K562 (cell line): ENCODE measurements around the gene MICAL2. TPM values are rescaled to one million over a fixed set of nuclear protein-coding genes. Genes with fewer than 3 reads are reported as not detected.

Experiments
- ATAC-seq: fragments of 200-7000 bp; cut with Tn5 transposase; 3 replicates; pipeline ENCODE4 v1.9.1; 2020; ENCODE audit warnings: moderate library complexity
- BruUV-seq: library from RNA; stranded (reverse); fragments of 400-500 nt; replicated peaks from 2 replicates; lab custom pipeline; 2021; lab: Mats Ljungman, UMichigan
- CTCF ChIA-PET: fragments of 300-600 bp; formaldehyde crosslinking; extraction: SDS; loops from one replicate; lab custom pipeline; 2021; ENCODE audit warnings: low intra/inter-chr PET ratio; lab: Yijun Ruan, JAX
- POLR2A ChIA-PET: fragments of 300-600, 350-650 bp; sonication (Branson Sonifier 250); formaldehyde crosslinking; extraction: SDS; loops from one replicate; lab custom pipeline; 2021; ENCODE audit warnings: antibody characterized with exemption, inconsistent platforms; lab: Yijun Ruan, JAX
- DNase-seq, 4 experiments: peaks; one replicate each; pipeline versions ENCODE4 v3.0.0 to v3.0.0-alpha.2; 2011 to 2018; ENCODE audit warnings: low spot score in 3 of 4, mixed read lengths in 3 of 4; ENCODE audit errors: extremely low read depth in 1 of 4
- FAIRE-seq: peaks from 2 replicates; lab custom pipeline; 2011; peaks lifted over from hg19 to GRCh38; lab: Jason Lieb, UNC
- H2AFZ ChIP-seq: 2 replicates; pipeline ENCODE4 v1.6.0; 2011; ENCODE audit warnings: low read depth, low read length, control low read depth, inconsistent platforms
- H3K27ac ChIP-seq: fragments of 200-600 bp; 3 replicates; pipeline ENCODE4 v1.8.0; 2011; ENCODE audit warnings: low read depth, mild to moderate bottlenecking, control low read depth, inconsistent platforms, low read length, moderate library complexity, mixed read lengths; ENCODE audit errors: extremely low read depth
- H3K27me3 ChIP-seq, 2 experiments: fragments of 300-600 bp in 1 of 2; 2 replicates in 1 of 2; 3 replicates in 1 of 2; pipeline versions ENCODE4 v1.6.0 to v1.8.0; 2011; ENCODE audit warnings: inconsistent platforms in 2 of 2, low read length in 2 of 2, mild to moderate bottlenecking in 1 of 2, mixed read lengths in 1 of 2, moderate library complexity in 1 of 2; ENCODE audit not compliant: control insufficient read depth in 2 of 2, insufficient read depth in 2 of 2
- H3K36me3 ChIP-seq: fragments of 300-600 bp; 3 replicates; pipeline ENCODE4 v1.8.0; 2011; ENCODE audit warnings: mild to moderate bottlenecking, low read length, inconsistent platforms; ENCODE audit not compliant: control insufficient read depth, insufficient read depth
- H3K4me1 ChIP-seq, 2 experiments: fragments of 200-600 bp in 1 of 2; replicated peaks in 1 of 2; 2 replicates in 1 of 2; 3 replicates in 1 of 2; pipeline versions ENCODE4 v1.5.1 to v1.8.0; 2011; ENCODE audit warnings: inconsistent platforms in 2 of 2, low read length in 2 of 2, mild to moderate bottlenecking in 1 of 2, mixed read lengths in 1 of 2, moderate library complexity in 1 of 2; ENCODE audit not compliant: control insufficient read depth in 2 of 2, insufficient read depth in 2 of 2
- H3K4me2 ChIP-seq: 2 replicates; pipeline ENCODE4 v1.6.1; 2011; ENCODE audit warnings: low read length, control low read depth, inconsistent platforms, mixed read lengths; ENCODE audit not compliant: insufficient read depth
- H3K4me3 ChIP-seq: fragments of 200-600 bp; sonication (generic), shearing (Covaris generic); 2 replicates; pipeline ENCODE4 v1.5.1; 2016; ENCODE audit warnings: control low read depth, inconsistent platforms
- H3K79me2 ChIP-seq: fragments of 200-600 bp; 3 replicates; pipeline ENCODE4 v1.8.0; 2011; ENCODE audit warnings: low read length, inconsistent platforms; ENCODE audit not compliant: control insufficient read depth, insufficient read depth
- H3K9ac ChIP-seq, 2 experiments: 2 replicates each; pipeline versions ENCODE4 v1.6.0 to v1.6.1; 2011; ENCODE audit warnings: low read depth in 2 of 2, low read length in 2 of 2, control low read depth in 1 of 2, inconsistent platforms in 1 of 2, mild to moderate bottlenecking in 1 of 2, mixed read lengths in 1 of 2; ENCODE audit not compliant: insufficient read depth in 1 of 2
- H3K9me1 ChIP-seq: one replicate; pipeline ENCODE4 v1.6.0; 2011; ENCODE audit warnings: inconsistent platforms, mild to moderate bottlenecking, low read length, moderate library complexity; ENCODE audit not compliant: control insufficient read depth, insufficient read depth
- H3K9me3 ChIP-seq: replicated peaks from 2 replicates; pipeline ENCODE4 v1.5.1; 2011; ENCODE audit warnings: low read depth, low read length, inconsistent platforms; ENCODE audit not compliant: control insufficient read depth, insufficient read depth
- H4K20me1 ChIP-seq: replicated peaks from 2 replicates; pipeline ENCODE4 v1.6.1; 2011; ENCODE audit warnings: low read length, inconsistent platforms, mixed read lengths; ENCODE audit not compliant: control insufficient read depth, insufficient read depth
- ADNP ChIP-seq: fragments of 200-800 bp; sonication (Bioruptor generic); IDR thresholded peaks from 2 replicates; pipeline ENCODE4 v1.6.1; 2016; ENCODE audit warnings: missing genetic modification characterization, missing compliant biosample characterization
- BRF1 ChIP-seq: IDR thresholded peaks from 3 replicates; pipeline ENCODE4 v1.6.1; 2011; ENCODE audit warnings: borderline replicate concordance, mild to moderate bottlenecking; ENCODE audit not compliant: insufficient read length; ENCODE audit errors: extremely low read depth
- CBX2 ChIP-seq: fragments of 200-600 bp; sonication (generic); IDR thresholded peaks from one replicate; pipeline ENCODE4 v1.6.1; 2012; ENCODE audit warnings: mild to moderate bottlenecking, low read length, inconsistent platforms; ENCODE audit not compliant: insufficient read depth, poor library complexity, severe bottlenecking
- HDAC2 ChIP-seq: fragments of 450-650 bp; IDR thresholded peaks from 2 replicates; pipeline ENCODE4 v1.6.1; 2016; ENCODE audit warnings: mild to moderate bottlenecking
- HDAC6 ChIP-seq: IDR thresholded peaks from 2 replicates; pipeline ENCODE4 v1.6.1; 2012; ENCODE audit warnings: low read depth, mild to moderate bottlenecking, control low read depth, inconsistent platforms, low read length, moderate library complexity
- HMGN3 ChIP-seq: IDR thresholded peaks from 2 replicates; pipeline ENCODE4 v1.6.1; 2011; ENCODE audit warnings: borderline replicate concordance, low read depth, mild to moderate bottlenecking, mixed read lengths, low read length; ENCODE audit not compliant: insufficient read length; ENCODE audit errors: extremely low read depth
- MIER1 ChIP-seq: fragments of 450-650 bp; IDR thresholded peaks from 2 replicates; pipeline ENCODE4 v1.6.1; 2016; ENCODE audit warnings: antibody characterized with exemption, mild to moderate bottlenecking, low read depth
- NR2C2 ChIP-seq, 2 experiments: fragments of 200-800 bp in 1 of 2; sonication (Bioruptor generic) in 1 of 2; sonication (generic) in 1 of 2; formaldehyde crosslinking in 1 of 2; IDR thresholded peaks; 2 replicates each; pipeline versions ENCODE4 v1.6.1 to v1.8.0; 2016 to 2022; ENCODE audit warnings: mild to moderate bottlenecking in 1 of 2, missing compliant biosample characterization in 1 of 2, missing genetic modification characterization in 1 of 2, missing genetic modification reagents in 1 of 2
- POLR2B ChIP-seq: fragments of 450-650 bp; IDR thresholded peaks from 2 replicates; pipeline ENCODE4 v1.6.1; 2018; ENCODE audit warnings: low read depth; ENCODE audit not compliant: partially characterized antibody
- TARDBP ChIP-seq: fragments of 450-650 bp; IDR thresholded peaks from 2 replicates; pipeline ENCODE4 v1.6.1; 2016
- ZNF668 ChIP-seq: fragments of 250-450 bp; sonication (Bioruptor Pico); IDR thresholded peaks from 2 replicates; pipeline ENCODE4 v1.8.0; 2022; ENCODE audit warnings: mild to moderate bottlenecking, inconsistent platforms
- WGBS: fragments of 100-300 bp; shearing (Covaris generic); methylation state at CpG from one replicate; pipeline ENCODE4 v1.1.6; 2016; ENCODE audit warnings: low coverage, mixed read lengths; ENCODE audit not compliant: insufficient coverage; ENCODE audit errors: missing lambda C conversion rate; 5-methylcytosine and 5-hydroxymethylcytosine counted together
- in situ Hi-C: fragments of 300-500 bp; cut with MboI; formaldehyde crosslinking; loops from 4 replicates; pipeline ENCODE4 v1.15.0; 2018; ENCODE audit warnings: inconsistent platforms, mixed read lengths
- intact Hi-C: fragments of 100-400 bp; cut with micrococcal nuclease; formaldehyde crosslinking; loops from 2 replicates; pipeline ENCODE4 v1.14.2; 2022
- polyA plus RNA-seq, 8 experiments: library from polyadenylated mRNA; depleted of rRNA in 4 of 8; stranded (reverse) in 5 of 8; unstranded in 3 of 8; fragments of >200 nt; fragmentation: Nextera tagmentation in 2 of 8; fragmentation: Illumina TruSeq in 1 of 8; extraction: Ambion mirVana in 2 of 8; extraction: Trizol in 1 of 8; gene quantifications; 2 replicates each; pipeline versions ENCODE4 v1.2.1 to v1.2.3, GENCODE V29; 2011 to 2014; ENCODE audit warnings: inconsistent platforms in 1 of 8, missing spikeins in 1 of 8
- total RNA-seq, 7 experiments: library from RNA; depleted of rRNA in 6 of 7; stranded (reverse); fragments of >200 nt in 6 of 7; fragmentation: Illumina TruSeq in 2 of 7; extraction: Trizol in 2 of 7; gene quantifications; 2 replicates each; pipeline versions ENCODE4 v1.2.1 to v1.2.3, GENCODE V29; 2011 to 2021; ENCODE audit warnings: low replicate concordance in 1 of 7

Gene MICAL2
- total and polyA plus RNA-seq, 9 of the 15 experiments (the other 6 are each of a cell fraction or from before 2014, with no cell fraction given): 4.7 to 64.2 (median 33.6) TPM

DNA sequence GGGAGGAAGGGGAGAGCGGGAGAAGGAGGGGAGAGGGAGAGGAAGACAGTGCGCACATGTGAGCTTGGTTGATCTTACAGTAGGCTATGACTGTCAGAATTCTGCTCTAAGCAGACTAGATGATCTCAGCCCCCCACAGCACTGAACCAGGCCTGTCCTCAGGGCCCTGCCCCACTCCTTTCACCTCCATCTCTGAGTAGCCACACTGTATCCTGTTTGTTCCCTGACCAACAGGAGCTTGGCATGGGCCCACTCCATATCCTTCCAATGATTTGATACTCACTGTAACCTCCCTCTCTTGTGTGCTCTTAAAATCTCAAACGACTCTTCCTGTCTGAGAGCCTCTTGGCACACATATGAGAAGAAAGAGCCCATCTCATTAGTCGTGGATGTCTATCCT lies 180.9 kb downstream of the MICAL2 start:
- FAIRE-seq: no peak
- Histone ChIP-seq H3K36me3 (no peaks in the 10 kb centered on the region), H3K4me1 (peaks cover 13 to 17% of the 10 kb centered on the region in 2 experiments; a peak in 4 of 5 replicates), H3K9me1 (no peaks in the 10 kb centered on the region), H3K4me2 (no peak overlapping the region), H3K9me3 (no peaks in the 10 kb centered on the region), H3K27ac (no peak overlapping the region), H3K4me3 (no peak overlapping the region), H4K20me1 (no peaks in the 10 kb centered on the region), H3K27me3 (no peaks in the 10 kb centered on the region), H3K9ac (no peak overlapping the region), H3K79me2 (no peaks in the 10 kb centered on the region)
- ATAC-seq: no peak
- WGBS: 43% methylated on average over 4 of the region's 4 CpGs
- POLR2A ChIA-PET: interaction anchor here (1.1 kb wide), 1 partner anchor 11 kb away, joined by 3 read pairs; no protein-coding TSS in a partner anchor
- in situ Hi-C loops: no loop called here
- DNase-seq: no peak
- BruUV-seq: no TSS peak
- TF ChIP-seq NR2C2 (CRISPR knock-in tag; IDR thresholded peaks at IDR 0.05) (no peak), NR2C2 (tag; IDR thresholded peaks at IDR 0.05) (no peak)
- TF ChIP-seq, all 486 proteins: peak for 0
- CTCF ChIA-PET: no interaction called here
- intact Hi-C loops: no loop called here
- H2AFZ ChIP-seq: no peak overlapping the region

GRCh38 chr11:12291766-12292165 lies 181.4 kb downstream of the MICAL2 start:
- Histone ChIP-seq H2AFZ (no peak overlapping the region), H3K4me3 (no peak overlapping the region), H3K79me2 (no peaks in the 10 kb centered on the region), H4K20me1 (no peaks in the 10 kb centered on the region), H3K4me1 (peaks cover 13 to 17% of the 10 kb centered on the region in 2 experiments; a peak in 4 of 5 replicates), H3K9me1 (no peaks in the 10 kb centered on the region), H3K36me3 (no peaks in the 10 kb centered on the region), H3K9me3 (no peaks in the 10 kb centered on the region), H3K9ac (no peak overlapping the region), H3K27ac (no peak overlapping the region), H3K27me3 (no peaks in the 10 kb centered on the region), H3K4me2 (no peak overlapping the region)
- in situ Hi-C loops: no loop called here
- TF ChIP-seq BRF1: no peak
- no peak for TF ChIP-seq CBX2
- TF ChIP-seq HDAC6: no peak
- TF ChIP-seq ADNP (tag): no peak
- TF ChIP-seq HDAC2: no peak
- TF ChIP-seq MIER1: no peak
- no peak for TF ChIP-seq HMGN3
- no peak for TF ChIP-seq TARDBP
- TF ChIP-seq POLR2B: no peak
- TF ChIP-seq ZNF668 (CRISPR knock-in tag): no peak
- ChIA-PET CTCF (no interaction called here), POLR2A (interaction anchor here (1.1 kb wide), 1 partner anchor 11 kb away, joined by 3 read pairs; no protein-coding TSS in a partner anchor)
- intact Hi-C loops: no loop called here
- ATAC-seq (no peak), DNase-seq (no peak), FAIRE-seq (no peak)
- WGBS: 36% methylated on average over 4 of the region's 4 CpGs
- no TSS peak for BruUV-seq
